OCI-LY1 (cell line): ENCODE data around the gene MYH15.

Source experiments
- H2AFZ ChIP-seq: fragments of 200-600 bp; sonication (generic), shearing (Covaris generic); 2 replicates; pipeline ENCODE4 v1.6.0; 2014; ENCODE audit warnings: antibody characterized with exemption, mild to moderate bottlenecking, low read length
- H3F3A ChIP-seq: fragments of 200-600 bp; sonication (generic), shearing (Covaris generic); 2 replicates; pipeline ENCODE4 v1.6.0; 2014; ENCODE audit warnings: mild to moderate bottlenecking, antibody characterized with exemption, low read length, moderate library complexity; ENCODE audit not compliant: insufficient read depth
- H3K27ac ChIP-seq: fragments of 200-600 bp; sonication (generic); 2 replicates; pipeline ENCODE4 v1.5.1; 2014; ENCODE audit warnings: low read length, mixed run types, mild to moderate bottlenecking, low read depth; ENCODE audit not compliant: poor library complexity, severe bottlenecking
- H3K27me3 ChIP-seq: fragments of 200-600 bp; sonication (generic); 2 replicates; pipeline ENCODE4 v1.6.0; 2014; ENCODE audit warnings: antibody characterized with exemption, mild to moderate bottlenecking, low read length, moderate library complexity; ENCODE audit not compliant: insufficient read depth
- H3K36me3 ChIP-seq: fragments of 200-600 bp; sonication (generic); 2 replicates; pipeline ENCODE4 v1.6.1; 2014; ENCODE audit warnings: mild to moderate bottlenecking, antibody characterized with exemption, low read length, moderate library complexity, mixed read lengths; ENCODE audit not compliant: insufficient read depth
- H3K4me1 ChIP-seq: fragments of 200-600 bp; sonication (generic); 2 replicates; pipeline ENCODE4 v1.5.1; 2014; ENCODE audit warnings: mild to moderate bottlenecking, low read length, moderate library complexity; ENCODE audit not compliant: insufficient read depth, severe bottlenecking
- H3K4me2 ChIP-seq: fragments of 200-600 bp; sonication (generic), shearing (Covaris generic); 2 replicates; pipeline ENCODE4 v1.6.1; 2014; ENCODE audit warnings: low read length
- H3K4me3 ChIP-seq: fragments of 200-600 bp; sonication (generic); 2 replicates; pipeline ENCODE4 v1.5.1; 2014; ENCODE audit warnings: low read length, low read depth, mild to moderate bottlenecking, mixed read lengths; ENCODE audit not compliant: poor library complexity, severe bottlenecking
- H3K79me2 ChIP-seq: fragments of 200-600 bp; shearing (Covaris generic); 2 replicates; pipeline ENCODE4 v1.6.1; 2016; ENCODE audit warnings: mixed run types, low read length, mixed read lengths; ENCODE audit not compliant: insufficient read depth
- H3K9ac ChIP-seq: fragments of 200-600 bp; sonication (generic), shearing (Covaris generic); 2 replicates; pipeline ENCODE4 v1.6.1; 2014; ENCODE audit warnings: mild to moderate bottlenecking, low read length, mixed read lengths
- H3K9me2 ChIP-seq: fragments of 200-600 bp; sonication (generic), shearing (Covaris generic); 2 replicates; pipeline ENCODE4 v1.6.1; 2014; ENCODE audit warnings: low read depth, mild to moderate bottlenecking, low read length, mixed read lengths
- H3K9me3 ChIP-seq: fragments of 200-600 bp; shearing (Covaris generic); 2 replicates; pipeline ENCODE4 v1.6.1; 2014; ENCODE audit warnings: low read length, mixed read lengths
- H4K20me1 ChIP-seq: fragments of 200-600 bp; sonication (generic), shearing (Covaris generic); 2 replicates; pipeline ENCODE4 v1.6.0; 2016; ENCODE audit warnings: mild to moderate bottlenecking, low read length; ENCODE audit not compliant: insufficient read depth
- EZH2 ChIP-seq: fragments of 200-600 bp; sonication (generic), shearing (Covaris generic); IDR thresholded peaks from 2 replicates; pipeline ENCODE4 v1.8.0; 2017; ENCODE audit warnings: borderline replicate concordance, mixed run types, mild to moderate bottlenecking, antibody characterized with exemption, low read length, moderate library complexity, mixed read lengths
- TF ChIP-seq, protein P1 (sequence below): fragments of 200-600 bp; sonication (generic), shearing (Covaris generic); IDR thresholded peaks from 2 replicates; pipeline ENCODE4 v1.5.1; 2017; ENCODE audit warnings: mild to moderate bottlenecking, antibody characterized with exemption, low read length, moderate library complexity, mixed read lengths

The MYH15 gene

DNA sequence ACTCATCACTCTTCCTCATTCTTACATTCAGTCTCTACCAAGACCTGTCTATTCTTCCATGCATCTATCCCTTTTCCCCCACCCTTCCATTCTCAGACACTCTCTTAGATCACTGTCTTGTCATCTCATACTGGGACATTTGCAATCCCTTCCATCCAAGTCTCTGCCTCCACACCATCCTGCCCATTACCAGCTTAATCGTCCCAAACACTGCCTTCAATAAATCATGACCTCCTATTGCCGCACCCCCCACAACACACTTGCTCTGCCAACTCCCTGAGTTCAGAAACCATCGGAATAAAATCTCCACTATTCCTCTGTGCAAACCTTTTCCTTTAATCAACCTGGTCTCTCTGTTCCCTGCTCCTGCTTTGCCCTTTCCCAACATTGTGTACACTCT, 18.9 kb downstream of the MYH15 start:
- H3K4me3 ChIP-seq, result no peak overlapping the region
- H3K36me3 ChIP-seq, result no peaks in the 10 kb centered on the region
- H3K27me3 ChIP-seq, result no peaks in the 10 kb centered on the region
- H3K4me2 ChIP-seq, result no peak overlapping the region
- H3K9me2 ChIP-seq, result no peaks in the 10 kb centered on the region
- no peaks in the 10 kb centered on the region for H3K9me3 ChIP-seq
- no peaks in the 10 kb centered on the region for H3K4me1 ChIP-seq
- no peak overlapping the region for H2AFZ ChIP-seq
- TF ChIP-seq, protein P1, sequence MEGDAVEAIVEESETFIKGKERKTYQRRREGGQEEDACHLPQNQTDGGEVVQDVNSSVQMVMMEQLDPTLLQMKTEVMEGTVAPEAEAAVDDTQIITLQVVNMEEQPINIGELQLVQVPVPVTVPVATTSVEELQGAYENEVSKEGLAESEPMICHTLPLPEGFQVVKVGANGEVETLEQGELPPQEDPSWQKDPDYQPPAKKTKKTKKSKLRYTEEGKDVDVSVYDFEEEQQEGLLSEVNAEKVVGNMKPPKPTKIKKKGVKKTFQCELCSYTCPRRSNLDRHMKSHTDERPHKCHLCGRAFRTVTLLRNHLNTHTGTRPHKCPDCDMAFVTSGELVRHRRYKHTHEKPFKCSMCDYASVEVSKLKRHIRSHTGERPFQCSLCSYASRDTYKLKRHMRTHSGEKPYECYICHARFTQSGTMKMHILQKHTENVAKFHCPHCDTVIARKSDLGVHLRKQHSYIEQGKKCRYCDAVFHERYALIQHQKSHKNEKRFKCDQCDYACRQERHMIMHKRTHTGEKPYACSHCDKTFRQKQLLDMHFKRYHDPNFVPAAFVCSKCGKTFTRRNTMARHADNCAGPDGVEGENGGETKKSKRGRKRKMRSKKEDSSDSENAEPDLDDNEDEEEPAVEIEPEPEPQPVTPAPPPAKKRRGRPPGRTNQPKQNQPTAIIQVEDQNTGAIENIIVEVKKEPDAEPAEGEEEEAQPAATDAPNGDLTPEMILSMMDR, result no peak
- no peak for TF ChIP-seq EZH2
- no peaks in the 10 kb centered on the region for H3F3A ChIP-seq
- no peaks in the 10 kb centered on the region for H4K20me1 ChIP-seq
- H3K9ac ChIP-seq, result no peak overlapping the region
- no peaks in the 10 kb centered on the region for H3K79me2 ChIP-seq
- no peak overlapping the region for H3K27ac ChIP-seq

DNA sequence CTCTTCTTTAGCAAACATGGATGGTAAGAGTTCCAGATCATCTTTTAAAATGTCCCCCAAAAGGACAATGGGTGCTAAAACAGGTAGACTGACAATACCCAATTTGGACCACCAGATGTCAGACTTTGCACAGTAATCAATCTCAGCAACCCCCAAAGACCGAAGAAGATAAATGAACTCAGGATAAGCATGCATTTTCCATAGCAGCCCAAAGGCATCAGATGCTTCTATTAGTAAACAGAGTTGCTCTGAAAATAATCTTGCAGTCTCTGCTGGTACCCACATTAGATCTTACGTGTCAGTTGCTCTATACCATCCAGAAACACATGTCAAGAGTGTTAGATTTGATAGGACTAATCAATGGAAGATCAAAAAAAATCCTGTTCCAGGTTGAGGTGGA, 20.6 kb downstream of the MYH15 start:
- no peak for TF ChIP-seq EZH2
- TF ChIP-seq, protein P1, result peak; percentile 86
- Histone ChIP-seq H3K9ac (no peak overlapping the region), H3K9me3 (no peaks in the 10 kb centered on the region), H3K4me1 (peaks cover 5% of the 10 kb centered on the region), H3F3A (no peaks in the 10 kb centered on the region), H3K27me3 (no peaks in the 10 kb centered on the region), H3K79me2 (no peaks in the 10 kb centered on the region), H3K9me2 (no peaks in the 10 kb centered on the region), H3K27ac (no peak overlapping the region), H4K20me1 (no peaks in the 10 kb centered on the region), H2AFZ (no peak overlapping the region), H3K36me3 (no peaks in the 10 kb centered on the region), H3K4me3 (no peak overlapping the region), H3K4me2 (no peak overlapping the region)

DNA sequence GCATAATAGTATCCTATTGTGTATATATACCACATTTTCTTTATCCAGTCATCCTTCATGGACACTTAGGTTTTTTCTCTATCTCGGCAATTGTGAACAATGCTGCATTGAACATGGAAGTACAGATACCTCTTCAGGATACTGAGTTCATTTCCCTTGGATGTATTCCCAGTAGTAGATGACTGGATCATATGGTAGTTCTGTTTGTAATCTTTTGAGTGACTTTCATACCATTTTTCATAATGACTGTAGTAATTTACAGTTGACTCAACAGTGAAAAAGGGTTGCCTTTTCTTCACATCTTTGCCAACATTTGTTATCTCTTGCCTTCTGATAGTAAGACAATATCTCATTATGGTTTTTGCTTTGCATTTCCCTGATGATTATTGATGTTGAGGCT, 21.8 kb downstream of the MYH15 start:
- Histone ChIP-seq H3K9me2 (no peaks in the 10 kb centered on the region), H3K4me3 (no peak overlapping the region), H3F3A (no peaks in the 10 kb centered on the region), H2AFZ (no peak overlapping the region), H3K4me1 (peaks cover 5% of the 10 kb centered on the region), H4K20me1 (no peaks in the 10 kb centered on the region), H3K9me3 (no peaks in the 10 kb centered on the region), H3K27ac (no peak overlapping the region), H3K79me2 (no peaks in the 10 kb centered on the region), H3K27me3 (no peaks in the 10 kb centered on the region), H3K9ac (no peak overlapping the region), H3K36me3 (no peaks in the 10 kb centered on the region), H3K4me2 (no peak overlapping the region)
- TF ChIP-seq EZH2, result no peak
- TF ChIP-seq, protein P1, result no peak
